ENCODE results near the gene GPR83.

The GPR83 gene

GRCh38 chr11:94338651-94339050 lies 62.6 kb downstream of the GPR83 start:
- DNase-seq (ENCODE audit: low read depth, low spot score): no peak
- no peak for TF ChIP-seq CTCF (IDR thresholded peaks at IDR 0.05; ENCODE audit: low read depth, low read length)
- in situ Hi-C loops (cut with HindIII; ENCODE audit: low sequenced_read_pairs): no loop called here
- no peak overlapping the region for H3K4me3 ChIP-seq (ENCODE audit: low read depth, low read length)

- in situ Hi-C loops (cut with HindIII; ENCODE audit: low sequenced_read_pairs): no loop called here
- H3K4me3 ChIP-seq (ENCODE audit: low read depth, low read length): no peak overlapping the region
- DNase-seq (ENCODE audit: low read depth, low spot score): no peak
- no peak for TF ChIP-seq CTCF (IDR thresholded peaks at IDR 0.05; ENCODE audit: low read depth, low read length)
Observed at GRCh38 chr11:94336033-94336432, 65.2 kb downstream of the GPR83 start.

GRCh38 chr11:94332814-94333213 lies 68.4 kb downstream of the GPR83 start:
- TF ChIP-seq CTCF (IDR thresholded peaks at IDR 0.05; ENCODE audit: low read depth, low read length): no peak
- in situ Hi-C loops (cut with HindIII; ENCODE audit: low sequenced_read_pairs): no loop called here
- no peak for DNase-seq (ENCODE audit: low read depth, low spot score)

GRCh38 chr11:94330789-94331188 lies 70.4 kb downstream of the GPR83 start:
- no peak for TF ChIP-seq CTCF (IDR thresholded peaks at IDR 0.05; ENCODE audit: low read depth, low read length)
- DNase-seq (ENCODE audit: low read depth, low spot score): no peak
- no peak overlapping the region for H3K4me3 ChIP-seq (ENCODE audit: low read depth, low read length)
- in situ Hi-C loops (cut with HindIII; ENCODE audit: low sequenced_read_pairs): no loop called here

More at GRCh38 chr11:94332814-94333213, 68.4 kb downstream of the GPR83 start:
- no peak overlapping the region for H3K4me3 ChIP-seq (ENCODE audit: low read depth, low read length)

- no peak for TF ChIP-seq CTCF (IDR thresholded peaks at IDR 0.05; ENCODE audit: low read depth, low read length)
- no peak for DNase-seq (ENCODE audit: low read depth, low spot score)
- in situ Hi-C loops (cut with HindIII; ENCODE audit: low sequenced_read_pairs): no loop called here
- H3K4me3 ChIP-seq (ENCODE audit: low read depth, low read length): no peak overlapping the region
Observed at GRCh38 chr11:94329501-94329900, 71.7 kb downstream of the GPR83 start.

- no peak for DNase-seq (ENCODE audit: low read depth, low spot score)
- no peak for TF ChIP-seq CTCF (IDR thresholded peaks at IDR 0.05; ENCODE audit: low read depth, low read length)
- H3K4me3 ChIP-seq (ENCODE audit: low read depth, low read length): no peak overlapping the region
- in situ Hi-C loops (cut with HindIII; ENCODE audit: low sequenced_read_pairs): no loop called here
Observed at GRCh38 chr11:94328587-94329080, 72.6 kb downstream of the GPR83 start.
